ENCODE data around the gene OTUB2.

DNA sequence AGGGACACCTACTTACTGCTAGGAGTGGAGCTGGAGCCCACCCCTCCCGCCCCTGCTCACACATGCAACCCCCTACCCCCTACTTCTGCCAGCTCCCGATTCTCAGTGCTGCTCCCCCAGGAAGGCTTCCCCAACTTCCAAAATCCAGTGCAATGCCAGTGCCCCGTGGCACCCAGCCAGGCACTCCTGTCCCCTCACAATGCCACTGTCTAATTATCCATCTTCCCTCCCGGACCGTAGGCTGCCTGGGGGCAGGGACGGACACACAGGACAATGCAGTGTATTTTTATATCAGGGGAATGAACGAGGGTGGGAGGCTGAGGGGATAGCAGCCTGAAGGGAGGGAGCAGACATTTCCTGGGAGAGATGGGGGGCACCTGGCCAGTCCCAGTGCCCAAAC is 12.4 kb downstream of the OTUB2 start:
- TF ChIP-seq, protein P1, sequence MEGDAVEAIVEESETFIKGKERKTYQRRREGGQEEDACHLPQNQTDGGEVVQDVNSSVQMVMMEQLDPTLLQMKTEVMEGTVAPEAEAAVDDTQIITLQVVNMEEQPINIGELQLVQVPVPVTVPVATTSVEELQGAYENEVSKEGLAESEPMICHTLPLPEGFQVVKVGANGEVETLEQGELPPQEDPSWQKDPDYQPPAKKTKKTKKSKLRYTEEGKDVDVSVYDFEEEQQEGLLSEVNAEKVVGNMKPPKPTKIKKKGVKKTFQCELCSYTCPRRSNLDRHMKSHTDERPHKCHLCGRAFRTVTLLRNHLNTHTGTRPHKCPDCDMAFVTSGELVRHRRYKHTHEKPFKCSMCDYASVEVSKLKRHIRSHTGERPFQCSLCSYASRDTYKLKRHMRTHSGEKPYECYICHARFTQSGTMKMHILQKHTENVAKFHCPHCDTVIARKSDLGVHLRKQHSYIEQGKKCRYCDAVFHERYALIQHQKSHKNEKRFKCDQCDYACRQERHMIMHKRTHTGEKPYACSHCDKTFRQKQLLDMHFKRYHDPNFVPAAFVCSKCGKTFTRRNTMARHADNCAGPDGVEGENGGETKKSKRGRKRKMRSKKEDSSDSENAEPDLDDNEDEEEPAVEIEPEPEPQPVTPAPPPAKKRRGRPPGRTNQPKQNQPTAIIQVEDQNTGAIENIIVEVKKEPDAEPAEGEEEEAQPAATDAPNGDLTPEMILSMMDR (IDR thresholded peaks at IDR 0.05), result no peak
- TF ChIP-seq EP300 (IDR thresholded peaks at IDR 0.05; ENCODE audit: borderline replicate concordance in 1 of 2, low read depth in 1 of 2, low read length in 1 of 2) (no peak), POLR2AphosphoS5 (IDR thresholded peaks at IDR 0.05; ENCODE audit: low read depth, low read length) (no peak), RCOR1 (IDR thresholded peaks at IDR 0.05; ENCODE audit: low read length) (no peak), TAF1 (IDR thresholded peaks at IDR 0.05; ENCODE audit: borderline replicate concordance, low read depth, low read length) (no peak)
- TF ChIP-seq, protein P2, sequence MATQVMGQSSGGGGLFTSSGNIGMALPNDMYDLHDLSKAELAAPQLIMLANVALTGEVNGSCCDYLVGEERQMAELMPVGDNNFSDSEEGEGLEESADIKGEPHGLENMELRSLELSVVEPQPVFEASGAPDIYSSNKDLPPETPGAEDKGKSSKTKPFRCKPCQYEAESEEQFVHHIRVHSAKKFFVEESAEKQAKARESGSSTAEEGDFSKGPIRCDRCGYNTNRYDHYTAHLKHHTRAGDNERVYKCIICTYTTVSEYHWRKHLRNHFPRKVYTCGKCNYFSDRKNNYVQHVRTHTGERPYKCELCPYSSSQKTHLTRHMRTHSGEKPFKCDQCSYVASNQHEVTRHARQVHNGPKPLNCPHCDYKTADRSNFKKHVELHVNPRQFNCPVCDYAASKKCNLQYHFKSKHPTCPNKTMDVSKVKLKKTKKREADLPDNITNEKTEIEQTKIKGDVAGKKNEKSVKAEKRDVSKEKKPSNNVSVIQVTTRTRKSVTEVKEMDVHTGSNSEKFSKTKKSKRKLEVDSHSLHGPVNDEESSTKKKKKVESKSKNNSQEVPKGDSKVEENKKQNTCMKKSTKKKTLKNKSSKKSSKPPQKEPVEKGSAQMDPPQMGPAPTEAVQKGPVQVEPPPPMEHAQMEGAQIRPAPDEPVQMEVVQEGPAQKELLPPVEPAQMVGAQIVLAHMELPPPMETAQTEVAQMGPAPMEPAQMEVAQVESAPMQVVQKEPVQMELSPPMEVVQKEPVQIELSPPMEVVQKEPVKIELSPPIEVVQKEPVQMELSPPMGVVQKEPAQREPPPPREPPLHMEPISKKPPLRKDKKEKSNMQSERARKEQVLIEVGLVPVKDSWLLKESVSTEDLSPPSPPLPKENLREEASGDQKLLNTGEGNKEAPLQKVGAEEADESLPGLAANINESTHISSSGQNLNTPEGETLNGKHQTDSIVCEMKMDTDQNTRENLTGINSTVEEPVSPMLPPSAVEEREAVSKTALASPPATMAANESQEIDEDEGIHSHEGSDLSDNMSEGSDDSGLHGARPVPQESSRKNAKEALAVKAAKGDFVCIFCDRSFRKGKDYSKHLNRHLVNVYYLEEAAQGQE (IDR thresholded peaks at IDR 0.05; ENCODE audit: low read depth, low read length), result no peak
- TF ChIP-seq, protein P3, sequence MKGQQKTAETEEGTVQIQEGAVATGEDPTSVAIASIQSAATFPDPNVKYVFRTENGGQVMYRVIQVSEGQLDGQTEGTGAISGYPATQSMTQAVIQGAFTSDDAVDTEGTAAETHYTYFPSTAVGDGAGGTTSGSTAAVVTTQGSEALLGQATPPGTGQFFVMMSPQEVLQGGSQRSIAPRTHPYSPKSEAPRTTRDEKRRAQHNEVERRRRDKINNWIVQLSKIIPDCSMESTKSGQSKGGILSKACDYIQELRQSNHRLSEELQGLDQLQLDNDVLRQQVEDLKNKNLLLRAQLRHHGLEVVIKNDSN (IDR thresholded peaks at IDR 0.05; ENCODE audit: borderline replicate concordance, low read depth), result no peak
